Neutrophil (primary cell): ENCODE data around the gene DELE1.

ENCODE experiments used
- H3K27ac ChIP-seq: fragments of 200-600 bp; sonication (generic); 2 replicates; pipeline ENCODE4 v1.5.1; 2016; ENCODE audit warnings: mild to moderate bottlenecking, moderate library complexity
- H3K27me3 ChIP-seq: fragments of 200-600 bp; sonication (generic); 2 replicates; pipeline ENCODE4 v1.6.0; 2016; ENCODE audit warnings: mild to moderate bottlenecking
- H3K36me3 ChIP-seq: fragments of 200-600 bp; sonication (generic); 2 replicates; pipeline ENCODE4 v1.5.1; 2017
- H3K4me1 ChIP-seq, 2 experiments: fragments of 200-600 bp in 1 of 2; sonication (generic) in 1 of 2; 1 replicate in 1 of 2; 2 replicates in 1 of 2; pipeline versions ENCODE4 v1.5.1 to v1.6.1; 2013 to 2016; ENCODE audit warnings: low read depth in 1 of 2, low read length in 1 of 2, mild to moderate bottlenecking in 1 of 2, moderate library complexity in 1 of 2; ENCODE audit not compliant: control insufficient read depth in 1 of 2, insufficient read depth in 1 of 2
- H3K4me3 ChIP-seq, 2 experiments: fragments of 200-600 bp in 1 of 2; sonication (generic) in 1 of 2; 1 replicate in 1 of 2; 2 replicates in 1 of 2; pipeline ENCODE4 v1.5.1; 2013 to 2016; ENCODE audit warnings: low read depth in 1 of 2, low read length in 1 of 2, mild to moderate bottlenecking in 1 of 2, moderate library complexity in 1 of 2
- H3K9me3 ChIP-seq: fragments of 200-600 bp; sonication (generic); 2 replicates; pipeline ENCODE4 v1.5.1; 2016
- CTCF ChIP-seq: fragments of 200-600 bp; sonication (generic); IDR thresholded peaks from 2 replicates; pipeline ENCODE4 v1.5.1; 2016; ENCODE audit warnings: antibody characterized with exemption

The DELE1 gene

GRCh38 chr5:141989720-141990119 lies 66.0 kb downstream of the DELE1 start:
- no peak overlapping the region for H3K27ac ChIP-seq
- peaks cover 5 to 7% of the 10 kb centered on the region in 2 experiments for H3K4me1 ChIP-seq
- H3K36me3 ChIP-seq, result peaks cover 54% of the 10 kb centered on the region

More at GRCh38 chr5:141989720-141990119, 66.0 kb downstream of the DELE1 start:
- H3K27me3 ChIP-seq, result no peaks in the 10 kb centered on the region
- no peaks in the 10 kb centered on the region for H3K9me3 ChIP-seq
- no peak for TF ChIP-seq CTCF
- H3K4me3 ChIP-seq, result no peak overlapping the region
